HG03039 (cell line): Measurements from ENCODE around the gene C5orf46.

ENCODE experiments used
- ATAC-seq: cut with Tn5 transposase; IDR thresholded peaks from one replicate; pipeline ENCODE4 v1.9.1; 2021; ENCODE audit warnings: mild to moderate bottlenecking, moderate library complexity; ENCODE audit not compliant: unreplicated experiment

Gene C5orf46

GRCh38 chr5:147859962-147860640 is 46.2 kb downstream of the C5orf46 start:
- ATAC-seq, result no peak

GRCh38 chr5:147858565-147858964 is 47.8 kb downstream of the C5orf46 start:
- ATAC-seq, result no peak

- peak; percentile 82 for ATAC-seq
These were observed 48.8 kb downstream of the C5orf46 start for GRCh38 chr5:147857302-147858129.

- no peak for ATAC-seq
These were observed 49.5 kb downstream of the C5orf46 start for GRCh38 chr5:147856801-147857200.

- ATAC-seq, result no peak
These were observed 50.6 kb downstream of the C5orf46 start for GRCh38 chr5:147855774-147856069.

GRCh38 chr5:147854894-147855773 is 51.2 kb downstream of the C5orf46 start:
- ATAC-seq, result no peak

- ATAC-seq, result no peak
These were observed 52.0 kb downstream of the C5orf46 start for GRCh38 chr5:147854331-147854730.

GRCh38 chr5:147853372-147853987 is 52.9 kb downstream of the C5orf46 start:
- ATAC-seq, result no peak

- no peak for ATAC-seq
These were observed 54.0 kb downstream of the C5orf46 start for GRCh38 chr5:147852365-147852764.

- ATAC-seq, result no peak
These were observed 54.8 kb downstream of the C5orf46 start for GRCh38 chr5:147851578-147851977.

GRCh38 chr5:147849226-147849625 is 57.1 kb downstream of the C5orf46 start:
- no peak for ATAC-seq

GRCh38 chr5:147845618-147846017 is 60.7 kb downstream of the C5orf46 start:
- ATAC-seq, result no peak

GRCh38 chr5:147844846-147845245 is 61.5 kb downstream of the C5orf46 start:
- no peak for ATAC-seq

- ATAC-seq, result no peak
These were observed 63.5 kb downstream of the C5orf46 start for GRCh38 chr5:147842869-147843268.
